Measurements from ENCODE around the gene SSR1. TPM values are rescaled to one million over a fixed set of nuclear protein-coding genes. Genes with fewer than 3 reads are reported as not detected.
"Not testable (repeated sequence)": the region's sequence is repeated elsewhere in the genome, so short reads cannot be mapped to it uniquely, and the experiment has no call there.

The SSR1 gene
- polyA plus RNA-seq, 1 donor, result 125 TPM

DNA sequence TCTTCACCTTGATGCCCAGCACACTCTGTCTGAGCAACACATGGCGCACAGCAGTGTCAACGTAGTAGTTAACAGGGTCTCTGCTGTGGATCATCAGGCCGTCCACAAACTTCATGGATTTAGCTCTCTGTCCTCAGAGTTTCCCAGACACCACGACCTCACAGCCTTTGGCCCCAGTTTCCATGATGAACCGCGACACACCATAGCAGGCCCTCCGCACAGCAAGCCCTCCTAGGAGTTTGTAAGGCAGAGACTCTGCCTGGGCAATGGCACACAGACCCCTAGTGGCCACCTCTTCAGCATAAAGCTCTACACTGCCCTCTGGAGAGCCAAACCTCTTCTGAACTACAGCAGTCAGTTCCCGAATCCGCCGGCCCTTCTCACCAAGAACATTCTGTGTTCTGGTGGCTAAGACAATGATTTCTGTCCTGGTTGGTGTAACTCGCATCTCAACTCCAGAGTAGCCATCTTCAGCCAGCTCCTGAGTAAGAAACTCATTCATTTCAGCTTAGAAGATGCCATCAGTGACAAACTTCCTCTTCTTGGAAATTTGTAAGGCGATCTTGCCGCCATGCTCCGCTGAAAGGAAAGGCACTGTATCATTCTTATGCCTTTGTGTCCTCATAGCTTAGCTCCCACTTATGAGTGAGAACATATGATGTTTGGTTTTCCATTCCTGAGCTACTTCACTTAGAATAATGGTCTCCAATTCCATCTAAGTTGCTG is 26.2 kb upstream of the SSR1 start:
- H3K4me3 ChIP-seq (ENCODE audit: low read length); H3K27me3 ChIP-seq (ENCODE audit: control insufficient read depth, insufficient read depth, low read length); DNase-seq; H3K36me3 ChIP-seq (ENCODE audit: control insufficient read depth, insufficient read depth, low read length); H3K4me1 ChIP-seq (ENCODE audit: control insufficient read depth, insufficient read depth, low read length); H3K27ac ChIP-seq (ENCODE audit: low read length); H3K9me3 ChIP-seq (ENCODE audit: control insufficient read depth, low read depth, low read length): not testable (repeated sequence)
- 95% methylated on average over 3 of the region's 14 CpGs for WGBS (ENCODE audit: insufficient coverage, low lambda C conversion rate)

DNA sequence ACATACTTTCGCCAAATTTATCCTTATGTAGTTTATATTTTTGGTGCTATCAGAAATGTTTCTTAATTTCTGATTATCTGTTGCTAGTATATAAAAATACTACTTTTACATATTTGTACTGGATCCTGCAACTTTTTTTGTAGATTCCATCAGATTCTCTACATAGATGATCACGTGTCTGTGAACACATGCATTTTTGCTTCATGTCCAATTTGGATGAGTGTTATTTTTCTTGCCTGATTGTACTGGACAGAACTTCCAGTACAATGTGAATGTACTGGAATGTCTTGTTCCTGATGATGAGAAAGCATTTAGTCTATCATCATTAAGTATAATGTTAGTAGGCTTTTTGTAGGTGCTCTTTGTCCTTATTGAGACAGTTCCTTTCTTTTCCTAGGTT is 25.0 kb upstream of the SSR1 start:
- Histone ChIP-seq H3K36me3 (ENCODE audit: control insufficient read depth, insufficient read depth, low read length) (no peaks in the 10 kb centered on the region), H3K9me3 (ENCODE audit: control insufficient read depth, low read depth, low read length) (no peaks in the 10 kb centered on the region), H3K4me1 (ENCODE audit: control insufficient read depth, insufficient read depth, low read length) (no peaks in the 10 kb centered on the region), H3K4me3 (ENCODE audit: low read length) (no peak overlapping the region), H3K27me3 (ENCODE audit: control insufficient read depth, insufficient read depth, low read length) (no peaks in the 10 kb centered on the region), H3K27ac (ENCODE audit: low read length) (no peak overlapping the region)
- DNase-seq, result no peak
- WGBS (ENCODE audit: insufficient coverage, low lambda C conversion rate), result 100% methylated on average over 1 of the region's 2 CpGs

DNA sequence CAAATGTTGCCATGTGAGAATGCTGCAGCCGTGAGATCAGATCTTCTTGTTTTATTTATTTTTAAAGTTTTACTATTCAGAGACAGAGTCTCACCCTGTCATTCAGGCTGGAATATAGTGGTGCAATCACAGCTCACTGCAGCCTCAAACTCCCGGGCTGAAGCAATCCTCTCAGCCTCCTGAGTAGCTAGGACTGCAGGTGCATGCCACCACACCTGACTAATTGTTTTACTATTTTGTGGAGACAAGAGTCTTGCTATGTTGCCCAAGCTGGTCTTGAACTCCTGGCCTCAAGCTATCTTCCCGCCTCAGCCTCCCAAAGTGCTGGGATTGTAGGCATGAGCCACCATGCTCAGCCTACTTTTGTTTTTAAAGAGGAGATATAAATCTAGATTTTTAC is 22.5 kb upstream of the SSR1 start:
- Histone ChIP-seq H3K36me3 (ENCODE audit: control insufficient read depth, insufficient read depth, low read length) (no peaks in the 10 kb centered on the region), H3K27ac (ENCODE audit: low read length) (no peak overlapping the region), H3K9me3 (ENCODE audit: control insufficient read depth, low read depth, low read length) (no peaks in the 10 kb centered on the region), H3K4me1 (ENCODE audit: control insufficient read depth, insufficient read depth, low read length) (no peaks in the 10 kb centered on the region), H3K4me3 (ENCODE audit: low read length) (no peak overlapping the region), H3K27me3 (ENCODE audit: control insufficient read depth, insufficient read depth, low read length) (no peaks in the 10 kb centered on the region)
- no peak for DNase-seq
- WGBS (ENCODE audit: insufficient coverage, low lambda C conversion rate), result 100% methylated on average over 1 of the region's 3 CpGs

DNA sequence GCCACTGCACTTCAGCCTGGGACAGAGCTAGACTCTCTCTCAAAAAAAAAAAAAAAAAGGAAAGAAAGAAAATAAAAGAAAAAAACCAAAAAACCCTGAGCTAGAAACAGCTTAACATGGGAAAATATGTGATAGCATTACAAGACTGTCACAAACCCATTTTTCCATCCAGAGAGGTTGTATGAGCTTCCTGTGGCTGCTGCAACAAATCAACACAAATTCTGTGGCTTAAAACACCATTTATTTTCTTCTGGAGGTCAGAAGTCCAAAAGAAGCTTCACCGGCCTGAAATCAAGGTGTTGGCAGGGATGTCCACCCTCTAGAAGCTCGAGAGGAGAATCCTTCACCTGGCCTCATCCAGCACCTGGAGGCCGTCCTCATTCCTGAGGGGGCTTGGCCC is 21.7 kb upstream of the SSR1 start:
- Histone ChIP-seq H3K4me1 (ENCODE audit: control insufficient read depth, insufficient read depth, low read length) (no peaks in the 10 kb centered on the region), H3K9me3 (ENCODE audit: control insufficient read depth, low read depth, low read length) (no peaks in the 10 kb centered on the region), H3K27me3 (ENCODE audit: control insufficient read depth, insufficient read depth, low read length) (no peaks in the 10 kb centered on the region), H3K4me3 (ENCODE audit: low read length) (no peak overlapping the region), H3K36me3 (ENCODE audit: control insufficient read depth, insufficient read depth, low read length) (no peaks in the 10 kb centered on the region), H3K27ac (ENCODE audit: low read length) (no peak overlapping the region)
- no peak for DNase-seq
- WGBS (ENCODE audit: insufficient coverage, low lambda C conversion rate), result no CpG with 5 or more reads among the region's 3 CpGs

DNA sequence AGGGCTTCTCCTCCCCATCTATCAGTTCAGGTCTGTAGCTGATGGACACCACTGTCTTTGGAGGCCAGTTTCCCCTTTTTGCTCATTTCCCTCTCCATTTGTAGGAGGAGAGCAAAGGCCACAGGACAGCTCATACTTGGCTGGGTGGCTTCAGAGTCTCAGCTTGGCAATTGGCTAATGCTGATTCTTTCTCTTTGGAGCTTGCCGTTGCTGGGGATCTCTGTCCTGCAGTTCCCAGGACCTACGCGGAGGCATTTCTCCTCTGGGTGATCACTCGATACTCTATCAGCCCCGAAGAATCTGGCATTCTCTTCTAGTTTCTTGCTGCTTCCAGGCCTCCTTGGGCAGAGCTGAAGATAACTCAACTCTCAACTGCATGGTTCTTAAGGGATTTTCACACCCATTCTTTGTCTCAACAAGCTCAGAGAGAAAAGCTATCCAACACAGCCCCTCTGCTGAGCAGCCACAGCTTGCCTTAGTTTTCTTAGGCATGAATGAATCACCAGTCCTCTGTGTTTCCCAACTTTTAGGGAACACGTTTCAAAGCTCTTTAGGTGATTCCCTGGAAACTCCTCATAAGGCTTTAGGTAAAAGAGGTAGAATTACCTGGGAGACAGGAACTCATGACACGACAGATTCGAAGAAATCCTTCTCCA is 19.2 kb upstream of the SSR1 start:
- no peak for DNase-seq
- Histone ChIP-seq H3K27ac (ENCODE audit: low read length) (no peak overlapping the region), H3K9me3 (ENCODE audit: control insufficient read depth, low read depth, low read length) (no peaks in the 10 kb centered on the region), H3K4me1 (ENCODE audit: control insufficient read depth, insufficient read depth, low read length) (no peaks in the 10 kb centered on the region), H3K4me3 (ENCODE audit: low read length) (no peak overlapping the region), H3K36me3 (ENCODE audit: control insufficient read depth, insufficient read depth, low read length) (no peaks in the 10 kb centered on the region), H3K27me3 (ENCODE audit: control insufficient read depth, insufficient read depth, low read length) (no peaks in the 10 kb centered on the region)
- 100% methylated on average over 2 of the region's 8 CpGs for WGBS (ENCODE audit: insufficient coverage, low lambda C conversion rate)

DNA sequence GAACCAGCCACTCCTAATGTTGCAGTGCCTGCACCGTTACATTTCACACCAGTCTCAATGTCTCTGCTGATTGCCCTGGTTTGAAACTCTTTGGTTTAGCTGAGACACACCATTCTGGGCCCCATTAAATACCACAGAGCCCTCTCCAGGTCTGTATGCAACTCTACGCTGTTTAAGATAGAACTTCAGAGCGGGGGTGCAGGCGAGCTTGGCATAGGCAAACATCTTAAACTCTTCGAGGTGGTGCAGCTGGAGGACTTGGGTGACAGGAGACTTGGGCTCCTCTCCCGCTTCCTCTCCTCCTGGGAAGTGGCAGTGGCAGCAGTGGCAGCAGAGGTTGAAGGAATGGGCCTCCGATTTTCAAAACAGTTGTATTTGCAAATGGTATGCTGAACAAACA is 18.5 kb upstream of the SSR1 start:
- DNase-seq, result no peak
- WGBS (ENCODE audit: insufficient coverage, low lambda C conversion rate), result no CpG with 5 or more reads among the region's 7 CpGs
- Histone ChIP-seq H3K27ac (ENCODE audit: low read length) (no peak overlapping the region), H3K27me3 (ENCODE audit: control insufficient read depth, insufficient read depth, low read length) (no peaks in the 10 kb centered on the region), H3K4me3 (ENCODE audit: low read length) (no peak overlapping the region), H3K9me3 (ENCODE audit: control insufficient read depth, low read depth, low read length) (no peaks in the 10 kb centered on the region), H3K36me3 (ENCODE audit: control insufficient read depth, insufficient read depth, low read length) (no peaks in the 10 kb centered on the region), H3K4me1 (ENCODE audit: control insufficient read depth, insufficient read depth, low read length) (no peaks in the 10 kb centered on the region)

DNA sequence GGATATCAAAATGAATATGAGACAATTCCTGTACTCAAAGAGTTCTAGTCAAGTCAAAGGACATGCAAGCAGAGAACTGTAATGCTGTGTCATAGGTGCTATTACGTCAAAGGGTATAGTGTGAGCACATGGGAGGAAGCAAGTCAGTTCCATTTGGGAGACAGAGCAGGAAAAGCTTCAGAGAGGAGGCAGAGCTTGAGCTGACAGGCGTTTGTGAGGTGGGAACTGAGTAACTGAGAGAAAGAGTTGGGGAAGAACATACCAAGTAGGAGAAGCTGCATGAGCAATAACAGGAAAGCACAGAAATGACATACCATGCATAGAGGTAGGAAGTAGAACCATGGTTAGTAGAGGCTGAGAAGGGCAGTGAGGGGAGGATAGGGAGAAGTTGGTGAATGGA is 15.2 kb upstream of the SSR1 start:
- H3K4me3 ChIP-seq (ENCODE audit: low read length), result no peak overlapping the region
- no peak overlapping the region for H3K27ac ChIP-seq (ENCODE audit: low read length)
- 83% methylated on average over 1 of the region's 2 CpGs for WGBS (ENCODE audit: insufficient coverage, low lambda C conversion rate)
- H3K9me3 ChIP-seq (ENCODE audit: control insufficient read depth, low read depth, low read length), result no peaks in the 10 kb centered on the region
- H3K27me3 ChIP-seq (ENCODE audit: control insufficient read depth, insufficient read depth, low read length), result no peaks in the 10 kb centered on the region
- H3K4me1 ChIP-seq (ENCODE audit: control insufficient read depth, insufficient read depth, low read length), result no peaks in the 10 kb centered on the region
- DNase-seq, result no peak
- H3K36me3 ChIP-seq (ENCODE audit: control insufficient read depth, insufficient read depth, low read length), result no peaks in the 10 kb centered on the region

DNA sequence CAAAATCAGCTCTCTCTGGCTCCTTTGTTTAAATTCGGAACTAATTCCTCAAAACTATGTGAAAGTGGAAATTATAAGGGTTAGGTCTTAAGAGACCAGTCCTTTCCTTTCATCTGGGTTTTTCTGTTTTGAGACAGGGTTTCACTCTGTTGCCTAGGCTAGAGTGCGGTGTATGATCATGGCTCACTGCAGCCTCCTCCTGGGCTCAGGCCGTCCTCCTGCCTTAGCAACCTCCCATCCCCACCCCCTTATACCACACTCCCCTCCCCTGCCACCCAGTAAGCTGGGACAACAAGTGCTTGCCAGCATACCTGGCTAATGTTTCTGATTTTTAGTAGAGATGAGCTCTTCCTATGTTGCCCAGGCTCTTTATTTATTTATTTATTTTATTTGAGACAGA is 12.8 kb upstream of the SSR1 start:
- no peak overlapping the region for H3K27ac ChIP-seq (ENCODE audit: low read length)
- no peaks in the 10 kb centered on the region for H3K9me3 ChIP-seq (ENCODE audit: control insufficient read depth, low read depth, low read length)
- no peaks in the 10 kb centered on the region for H3K4me1 ChIP-seq (ENCODE audit: control insufficient read depth, insufficient read depth, low read length)
- WGBS (ENCODE audit: insufficient coverage, low lambda C conversion rate), result 100% methylated on average over 1 of the region's 3 CpGs
- H3K36me3 ChIP-seq (ENCODE audit: control insufficient read depth, insufficient read depth, low read length), result no peaks in the 10 kb centered on the region
- no peak for DNase-seq
- no peaks in the 10 kb centered on the region for H3K27me3 ChIP-seq (ENCODE audit: control insufficient read depth, insufficient read depth, low read length)
- no peak overlapping the region for H3K4me3 ChIP-seq (ENCODE audit: low read length)

DNA sequence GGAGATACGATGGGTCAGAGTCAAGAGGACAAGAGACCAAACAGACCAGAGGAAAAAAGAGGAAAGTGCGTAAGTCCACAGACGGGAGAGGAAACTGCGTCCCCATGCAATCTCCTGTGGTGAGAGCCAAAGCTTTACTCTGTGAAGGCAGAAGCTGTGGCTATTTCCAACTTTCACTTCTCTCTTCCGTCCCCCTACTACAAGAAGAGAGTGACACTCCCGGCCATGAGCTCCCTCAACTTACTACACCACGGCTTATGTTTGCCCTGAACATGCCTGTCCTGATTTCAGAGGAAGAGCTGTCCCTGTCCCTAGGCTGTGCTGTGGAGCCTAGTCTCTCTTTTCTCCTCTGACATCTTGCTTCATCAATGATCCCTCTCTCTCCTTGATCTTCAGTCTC is 11.5 kb upstream of the SSR1 start:
- no peaks in the 10 kb centered on the region for H3K9me3 ChIP-seq (ENCODE audit: control insufficient read depth, low read depth, low read length)
- no peaks in the 10 kb centered on the region for H3K36me3 ChIP-seq (ENCODE audit: control insufficient read depth, insufficient read depth, low read length)
- H3K4me1 ChIP-seq (ENCODE audit: control insufficient read depth, insufficient read depth, low read length), result no peaks in the 10 kb centered on the region
- DNase-seq, result no peak
- H3K4me3 ChIP-seq (ENCODE audit: low read length), result no peak overlapping the region
- H3K27me3 ChIP-seq (ENCODE audit: control insufficient read depth, insufficient read depth, low read length), result no peaks in the 10 kb centered on the region
- H3K27ac ChIP-seq (ENCODE audit: low read length), result no peak overlapping the region
- WGBS (ENCODE audit: insufficient coverage, low lambda C conversion rate), result 80% methylated on average over 2 of the region's 7 CpGs

DNA sequence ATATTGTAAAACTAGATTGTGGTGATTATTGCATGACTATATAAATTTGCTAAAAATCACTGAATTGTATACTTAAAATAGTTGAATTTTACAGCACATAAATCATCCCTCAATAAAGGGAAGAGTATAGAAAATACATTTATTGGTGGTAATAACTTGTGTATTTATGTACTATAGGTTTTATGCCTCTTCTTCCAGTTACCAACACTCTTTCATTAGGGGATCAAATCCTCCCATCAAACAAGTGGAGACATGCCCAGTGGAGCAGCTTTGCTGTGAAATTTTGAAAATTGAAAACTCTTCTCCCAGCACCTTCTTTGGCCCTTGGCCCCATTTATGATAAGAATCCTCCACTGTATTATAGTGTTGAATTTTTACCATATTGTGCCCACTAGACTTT is 10.1 kb upstream of the SSR1 start:
- DNase-seq, result no peak
- Histone ChIP-seq H3K27me3 (ENCODE audit: control insufficient read depth, insufficient read depth, low read length) (no peaks in the 10 kb centered on the region), H3K9me3 (ENCODE audit: control insufficient read depth, low read depth, low read length) (no peaks in the 10 kb centered on the region), H3K36me3 (ENCODE audit: control insufficient read depth, insufficient read depth, low read length) (no peaks in the 10 kb centered on the region), H3K4me3 (ENCODE audit: low read length) (no peak overlapping the region), H3K4me1 (ENCODE audit: control insufficient read depth, insufficient read depth, low read length) (no peaks in the 10 kb centered on the region), H3K27ac (ENCODE audit: low read length) (no peak overlapping the region)

DNA sequence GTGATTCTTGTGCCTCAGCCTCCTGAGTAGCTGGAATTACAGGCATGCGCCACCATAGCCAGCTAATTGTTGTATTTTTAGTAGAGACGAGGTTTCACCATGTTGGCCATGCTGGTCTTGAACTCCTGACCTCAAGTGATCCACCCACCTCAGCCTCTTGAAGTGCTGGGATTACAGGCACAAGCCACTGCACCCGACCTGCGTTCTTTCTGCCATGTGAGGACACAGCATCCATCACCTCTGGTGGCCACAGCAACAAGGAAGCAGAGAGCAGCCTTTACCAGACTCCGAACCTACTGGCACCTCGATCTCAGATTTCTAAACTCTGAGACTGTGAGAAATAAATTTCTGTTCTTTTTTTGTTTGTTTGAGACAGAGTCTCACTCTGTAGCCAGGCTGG is 8.9 kb upstream of the SSR1 start:
- not testable (repeated sequence) for H3K27me3 ChIP-seq (ENCODE audit: control insufficient read depth, insufficient read depth, low read length); DNase-seq; H3K9me3 ChIP-seq (ENCODE audit: control insufficient read depth, low read depth, low read length); H3K36me3 ChIP-seq (ENCODE audit: control insufficient read depth, insufficient read depth, low read length); H3K27ac ChIP-seq (ENCODE audit: low read length); H3K4me3 ChIP-seq (ENCODE audit: low read length); H3K4me1 ChIP-seq (ENCODE audit: control insufficient read depth, insufficient read depth, low read length)
- 100% methylated on average over 1 of the region's 6 CpGs for WGBS (ENCODE audit: insufficient coverage, low lambda C conversion rate)

All from large intestine (tissue), 3 donors.